ENCODE measurements around the gene DDT.
"Not testable (repeated sequence)": the region's sequence is repeated elsewhere in the genome, so short reads cannot be mapped to it uniquely, and the experiment has no call there.

DDT gene

GRCh38 chr22:23989583-23990244 is 15.5 kb upstream of the DDT start:
- DNase-seq, result not testable (repeated sequence)

DNA sequence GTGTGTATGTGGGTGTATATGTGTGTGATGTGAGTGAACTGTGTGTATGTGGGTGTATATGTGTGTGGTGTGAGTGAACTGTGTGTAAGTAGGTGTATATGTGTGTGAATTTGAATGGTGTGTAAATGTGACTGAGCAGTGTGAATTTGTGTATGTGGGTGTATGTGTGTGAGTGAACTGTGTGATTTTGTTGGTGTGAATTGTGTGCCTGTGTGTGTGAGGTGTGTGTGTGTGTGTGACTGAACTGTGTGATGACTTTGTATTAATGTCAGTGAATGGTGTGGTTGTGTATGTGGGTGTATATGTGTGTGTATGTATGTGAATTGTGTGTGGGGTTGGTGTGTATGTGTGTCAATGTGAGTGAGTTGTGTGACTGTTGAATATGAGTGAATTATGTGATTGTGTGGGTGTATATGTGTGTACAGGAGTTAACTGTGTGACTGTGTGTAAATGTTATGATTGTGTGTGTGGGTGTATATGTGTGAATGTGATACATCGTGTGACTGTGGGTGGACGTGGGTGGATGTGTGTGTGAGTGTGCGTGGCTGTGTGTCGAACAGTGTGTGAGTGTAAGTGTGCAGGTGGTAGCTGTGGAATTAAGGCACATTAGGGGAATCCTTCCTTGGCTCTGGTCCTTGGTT is 12.4 kb upstream of the DDT start:
- not testable (repeated sequence) for DNase-seq

GRCh38 chr22:23986089-23986488 is 11.8 kb upstream of the DDT start:
- DNase-seq, result not testable (repeated sequence)

DNA sequence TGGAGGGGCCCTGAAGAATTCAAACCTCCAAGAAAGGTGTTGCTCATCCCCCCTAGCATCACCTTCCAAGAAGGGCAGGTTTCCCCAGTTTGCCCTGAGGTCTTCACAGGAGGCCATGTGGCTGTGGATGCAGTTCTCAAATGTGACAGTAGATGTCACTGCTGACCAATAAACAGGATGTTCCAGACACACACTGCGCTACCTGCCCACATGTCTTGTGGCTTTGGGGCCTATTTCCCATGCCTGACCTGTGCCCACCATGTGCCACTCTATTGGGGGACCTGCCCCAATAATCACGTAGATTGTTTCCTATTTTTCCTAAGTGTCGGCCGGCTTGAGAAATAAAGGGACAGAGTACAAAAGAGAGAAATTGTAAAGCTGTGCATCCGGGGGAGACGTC is 10.2 kb upstream of the DDT start:
- DNase-seq, result peak in 9 of 58 donors; percentile 8 to 32 (median 13)

GRCh38 chr22:23980567-23980966 is 6.3 kb upstream of the DDT start:
- not testable (repeated sequence) for DNase-seq

DNA sequence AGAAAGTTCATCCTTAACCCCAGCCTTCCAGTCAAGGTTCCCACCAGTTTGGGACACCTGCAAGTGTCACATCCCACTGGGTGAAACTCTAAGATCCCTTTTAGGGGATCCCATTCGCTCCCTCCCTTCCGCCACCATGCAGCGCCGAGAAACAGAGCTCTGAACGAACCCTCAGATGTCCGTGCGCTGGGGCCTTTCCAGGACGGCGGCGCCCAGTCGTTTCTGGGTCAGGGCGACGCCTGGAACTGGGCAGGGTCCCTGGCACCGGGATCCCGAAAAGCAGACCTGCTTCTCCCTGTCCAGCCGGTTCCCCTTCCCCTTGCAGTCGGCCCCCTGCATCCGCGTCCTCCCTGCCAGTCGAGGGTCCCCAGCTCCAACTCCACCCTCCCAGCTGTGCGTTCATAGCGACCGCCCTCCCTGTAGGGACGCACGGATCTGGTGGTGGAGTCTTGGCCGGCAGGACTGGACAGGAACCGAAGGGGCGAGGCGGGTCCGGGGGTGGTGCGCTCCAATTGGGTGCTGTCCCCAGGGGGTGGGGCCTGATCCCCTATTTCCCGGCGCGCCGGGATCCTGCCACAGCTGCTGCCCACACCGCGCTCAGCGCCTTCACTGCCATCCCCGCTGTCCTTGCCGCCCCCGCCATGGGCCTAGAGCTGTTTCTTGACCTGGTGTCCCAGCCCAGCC is 5.5 kb upstream of the DDT start, which contains the start of gene GSTT2:
TSS of gene GSTT2 (plus strand) at position 578 of the 684 bp plus-strand sequence.
- not testable (repeated sequence) for DNase-seq

- DNase-seq, result not testable (repeated sequence)
These were observed 3.1 kb upstream of the DDT start for GRCh38 chr22:23977304-23977703.

- DNase-seq, result not testable (repeated sequence)
These were observed 653 bp upstream of the DDT start for GRCh38 chr22:23974836-23975352.

GRCh38 chr22:23971927-23972326 is 2.3 kb downstream of the DDT start:
- not testable (repeated sequence) for DNase-seq

- DNase-seq, result no peak
These were observed 3.3 kb downstream of the DDT start for GRCh38 chr22:23970816-23971486.

- DNase-seq, result no peak
These were observed 4.0 kb downstream of the DDT start for GRCh38 chr22:23970201-23970641.

DNA sequence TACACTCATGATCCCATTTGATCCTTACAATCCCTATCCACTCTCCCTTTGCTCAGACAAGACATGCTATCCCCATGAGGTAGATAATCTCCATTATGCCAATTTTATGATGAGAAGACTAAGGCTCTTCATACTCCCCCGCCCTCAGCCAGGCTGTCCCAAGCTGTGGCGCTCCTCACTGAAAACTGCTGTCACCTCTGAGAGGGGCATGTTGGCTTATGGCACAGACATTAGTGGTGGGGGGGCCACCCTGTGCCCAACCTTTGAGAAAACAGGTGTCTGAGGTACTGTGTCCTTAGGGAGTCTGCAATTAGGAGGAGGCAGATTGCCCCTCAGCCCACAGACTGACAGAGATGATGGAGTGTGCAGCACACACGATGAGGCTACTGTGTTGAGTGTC is 5.2 kb downstream of the DDT start:
- no peak for DNase-seq

DNA sequence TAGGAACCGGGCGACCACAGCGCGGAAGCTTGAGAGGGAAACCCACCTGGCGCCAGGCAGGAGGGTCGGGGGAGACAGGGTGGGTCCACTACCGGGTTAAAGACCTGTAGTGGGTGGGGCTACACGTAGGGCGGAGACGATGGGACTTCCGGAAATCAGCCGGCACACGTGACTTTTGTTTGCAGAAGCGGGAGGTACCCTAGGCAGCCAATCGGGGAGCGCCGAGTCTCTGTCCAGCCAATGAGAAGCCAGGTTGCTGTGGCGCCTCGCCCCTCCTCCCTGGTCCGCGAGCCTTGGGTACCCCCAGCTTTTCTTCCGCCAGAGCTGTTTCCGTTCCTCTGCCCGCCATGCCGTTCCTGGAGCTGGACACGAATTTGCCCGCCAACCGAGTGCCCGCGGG is 7.7 kb downstream of the DDT start, which contains the start of gene DDTL:
TSS of gene DDTL (plus strand) at position 321 of the 400 bp plus-strand sequence. CDS start at position 348, 27 bp downstream.
- DNase-seq, result not testable (repeated sequence)

GRCh38 chr22:23966094-23966493 is 8.1 kb downstream of the DDT start:
- not testable (repeated sequence) for DNase-seq

DNA sequence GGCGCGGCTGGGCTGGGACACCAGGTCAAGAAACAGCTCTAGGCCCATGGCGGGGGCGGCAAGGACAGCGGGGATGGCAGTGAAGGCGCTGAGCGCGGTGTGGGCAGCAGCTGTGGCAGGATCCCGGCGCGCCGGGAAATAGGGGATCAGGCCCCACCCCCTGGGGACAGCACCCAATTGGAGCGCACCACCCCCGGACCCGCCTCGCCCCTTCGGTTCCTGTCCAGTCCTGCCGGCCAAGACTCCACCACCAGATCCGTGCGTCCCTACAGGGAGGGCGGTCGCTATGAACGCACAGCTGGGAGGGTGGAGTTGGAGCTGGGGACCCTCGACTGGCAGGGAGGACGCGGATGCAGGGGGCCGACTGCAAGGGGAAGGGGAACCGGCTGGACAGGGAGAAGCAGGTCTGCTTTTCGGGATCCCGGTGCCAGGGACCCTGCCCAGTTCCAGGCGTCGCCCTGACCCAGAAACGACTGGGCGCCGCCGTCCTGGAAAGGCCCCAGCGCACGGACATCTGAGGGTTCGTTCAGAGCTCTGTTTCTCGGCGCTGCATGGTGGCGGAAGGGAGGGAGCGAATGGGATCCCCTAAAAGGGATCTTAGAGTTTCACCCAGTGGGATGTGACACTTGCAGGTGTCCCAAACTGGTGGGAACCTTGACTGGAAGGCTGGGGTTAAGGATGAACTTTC is 13.0 kb downstream of the DDT start, which contains the start of gene GSTT2B:
TSS of gene GSTT2B (minus strand) at position 112 of the 688 bp plus-strand sequence. CDS start at position 48, 64 bp downstream.
- not testable (repeated sequence) for DNase-seq

GRCh38 chr22:23956301-23956900 is 17.8 kb downstream of the DDT start:
- DNase-seq, result peak in 54 of 58 donors; percentile 6 to 85 (median 60)

DNA sequence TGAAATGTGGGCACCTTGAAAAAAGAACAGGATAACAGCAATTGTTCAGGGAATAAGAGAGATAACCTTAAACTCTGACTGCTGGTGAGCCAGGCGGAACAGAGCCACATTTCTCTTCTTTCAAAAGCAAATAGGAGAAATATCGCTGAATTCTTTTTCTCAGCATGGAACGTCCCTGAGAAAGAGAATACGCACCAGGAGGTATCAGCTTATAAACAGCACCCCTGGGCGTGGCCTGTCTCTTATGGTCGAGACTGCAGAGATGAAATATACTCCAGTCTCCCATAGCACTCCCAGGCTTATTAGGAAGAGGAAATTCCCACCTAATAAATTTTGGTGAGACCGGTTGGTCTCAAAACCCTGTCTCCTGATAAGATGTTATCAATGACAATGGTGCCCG is 18.4 kb downstream of the DDT start:
- not testable (repeated sequence) for DNase-seq

DNA sequence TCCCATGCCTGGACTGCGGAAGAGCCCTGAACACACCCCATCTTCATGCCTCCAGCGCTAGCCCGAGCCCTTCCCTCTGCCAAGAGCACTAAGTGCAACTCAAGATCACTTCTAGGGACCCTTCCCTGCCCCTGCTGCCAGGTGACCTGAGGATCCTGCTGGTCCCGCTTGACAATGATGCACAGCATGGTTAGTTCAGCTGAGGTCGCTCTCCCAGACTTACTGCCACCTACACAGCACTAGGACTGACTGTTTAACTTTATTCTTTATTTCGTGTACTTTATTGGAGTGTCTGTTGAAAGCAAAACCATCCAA is 19.3 kb downstream of the DDT start:
- not testable (repeated sequence) for DNase-seq

DNA sequence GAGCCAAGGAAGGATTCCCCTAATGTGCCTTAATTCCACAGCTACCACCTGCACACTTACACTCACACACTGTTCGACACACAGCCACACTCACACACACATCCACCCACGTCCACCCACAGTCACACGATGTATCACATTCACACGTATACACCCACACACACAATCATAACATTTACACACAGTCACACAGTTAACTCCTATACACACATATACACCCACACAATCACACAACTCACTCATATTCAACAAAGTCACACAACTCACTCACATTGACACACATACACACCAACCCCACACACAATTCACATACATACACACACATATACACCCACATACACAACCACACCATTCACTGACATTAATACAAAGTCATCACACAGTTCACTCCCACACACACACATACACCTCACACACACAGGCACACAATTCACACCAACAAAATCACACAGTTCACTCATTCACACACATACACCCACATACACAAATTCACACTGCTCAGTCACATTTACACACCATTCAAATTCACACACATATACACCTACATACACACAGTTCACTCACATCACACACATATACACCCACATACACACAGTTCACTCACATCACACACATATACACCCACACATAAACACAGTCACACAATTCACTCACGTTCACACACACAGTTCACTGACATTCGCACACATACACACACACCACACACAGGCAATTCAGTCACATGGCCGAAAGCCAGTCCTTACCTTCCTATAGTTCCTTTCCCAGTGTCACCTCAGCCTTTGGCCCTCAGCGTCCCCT is 19.8 kb downstream of the DDT start:
- not testable (repeated sequence) for DNase-seq
